Activated CD8-positive, alpha-beta T cell treated with anti-CD3 and anti-CD28 coated beads for 36 hours (primary cell): ENCODE measurements around the gene ACER3. TPM values are rescaled to one million over a fixed set of nuclear protein-coding genes. Genes with fewer than 3 reads are reported as not detected.
A peak's percentile ranks its signal among the peaks of the same experiment; 100 is the strongest.
"Not testable (repeated sequence)": the region's sequence is repeated elsewhere in the genome, so short reads cannot be mapped to it uniquely, and the experiment has no call there.

Source experiments
- ATAC-seq: fragments of 200-7000 bp; cut with Tn5 transposase; one replicate; pipeline ENCODE4 v1.10.0; 2021; ENCODE audit warnings: mild to moderate bottlenecking, moderate library complexity
- CTCF ChIA-PET: fragments of 350-600 bp; sonication (Branson Sonifier 250); formaldehyde crosslinking; loops from one replicate; lab custom pipeline; 2021; ENCODE audit warnings: antibody characterized with exemption; lab: Charles Lee
- POLR2A ChIA-PET: fragments of 350-600 bp; sonication (Branson Sonifier 250); formaldehyde crosslinking; loops from one replicate; lab custom pipeline; 2021; ENCODE audit warnings: antibody characterized with exemption; lab: Charles Lee
- DNase-seq: peaks from one replicate; pipeline ENCODE4 v3.0.0-alpha.2; 2020
- H3K27ac Mint-ChIP-seq: one replicate; pipeline ENCODE4 v1.8.0; 2021; ENCODE audit warnings: mild to moderate bottlenecking, mixed read lengths
- H3K27me3 Mint-ChIP-seq: one replicate; pipeline ENCODE4 v1.8.0; 2021; ENCODE audit warnings: mixed read lengths
- H3K36me3 Mint-ChIP-seq: one replicate; pipeline ENCODE4 v1.8.0; 2021; ENCODE audit warnings: low read depth, mixed read lengths
- H3K4me1 Mint-ChIP-seq: one replicate; pipeline ENCODE4 v1.8.0; 2021; ENCODE audit warnings: low read depth, mixed read lengths
- H3K4me3 Mint-ChIP-seq: one replicate; pipeline ENCODE4 v1.8.0; 2021; ENCODE audit warnings: mild to moderate bottlenecking, moderate library complexity, mixed read lengths
- H3K9me3 Mint-ChIP-seq: one replicate; pipeline ENCODE4 v1.8.0; 2021; ENCODE audit warnings: mixed read lengths
- intact Hi-C: fragments of 100-400 bp; cut with micrococcal nuclease; formaldehyde crosslinking; loops from one replicate; pipeline ENCODE4 v1.10.0; 2022
- total RNA-seq, 2 experiments: library from RNA; stranded (reverse); gene quantifications; one replicate each; pipeline ENCODE4 v1.2.3, GENCODE V29; 2021
- TF ChIP-seq, protein P1 (sequence below): fragments of 200-600 bp; IDR thresholded peaks from one replicate; pipeline ENCODE4 v1.8.0; 2022; ENCODE audit warnings: antibody characterized with exemption, mild to moderate bottlenecking

ACER3 gene
- total RNA-seq, 2 experiments from 2014 or later, result 10.0 to 10.2 TPM

DNA sequence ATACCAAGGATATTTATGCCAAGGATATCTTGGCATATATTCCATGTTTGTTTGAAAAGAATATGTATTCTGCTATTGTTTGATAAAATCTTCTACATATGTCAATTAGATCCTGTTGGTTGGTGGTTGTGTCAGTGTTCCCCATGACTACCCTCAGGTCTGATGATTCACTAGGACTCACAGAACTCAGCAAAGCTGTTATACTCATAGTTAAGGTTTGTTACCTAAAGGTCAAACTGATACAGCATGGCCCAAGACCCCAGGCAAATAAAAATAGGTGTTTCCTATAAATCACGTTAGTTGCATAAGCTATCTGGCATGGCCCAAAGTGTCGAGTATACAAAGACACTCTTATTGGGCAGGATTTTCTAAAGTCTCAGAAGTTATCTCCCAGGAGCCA, 143.2 kb downstream of the ACER3 start:
- Mint-ChIP-seq H3K4me1 (no peaks in the 10 kb centered on the region), H3K27ac (no peak overlapping the region), H3K36me3 (no peaks in the 10 kb centered on the region), H3K4me3 (no peak overlapping the region), H3K27me3 (no peaks in the 10 kb centered on the region), H3K9me3 (no peaks in the 10 kb centered on the region)
- ChIA-PET CTCF (interaction anchor here (1.1 to 1.7 kb wide), 3 partner anchors 10 to 84 kb away, joined by 3 to 6 read pairs (median 3); no protein-coding TSS in a partner anchor), POLR2A (no interaction called here)
- intact Hi-C loops, result no loop called here
- TF ChIP-seq, protein P1, sequence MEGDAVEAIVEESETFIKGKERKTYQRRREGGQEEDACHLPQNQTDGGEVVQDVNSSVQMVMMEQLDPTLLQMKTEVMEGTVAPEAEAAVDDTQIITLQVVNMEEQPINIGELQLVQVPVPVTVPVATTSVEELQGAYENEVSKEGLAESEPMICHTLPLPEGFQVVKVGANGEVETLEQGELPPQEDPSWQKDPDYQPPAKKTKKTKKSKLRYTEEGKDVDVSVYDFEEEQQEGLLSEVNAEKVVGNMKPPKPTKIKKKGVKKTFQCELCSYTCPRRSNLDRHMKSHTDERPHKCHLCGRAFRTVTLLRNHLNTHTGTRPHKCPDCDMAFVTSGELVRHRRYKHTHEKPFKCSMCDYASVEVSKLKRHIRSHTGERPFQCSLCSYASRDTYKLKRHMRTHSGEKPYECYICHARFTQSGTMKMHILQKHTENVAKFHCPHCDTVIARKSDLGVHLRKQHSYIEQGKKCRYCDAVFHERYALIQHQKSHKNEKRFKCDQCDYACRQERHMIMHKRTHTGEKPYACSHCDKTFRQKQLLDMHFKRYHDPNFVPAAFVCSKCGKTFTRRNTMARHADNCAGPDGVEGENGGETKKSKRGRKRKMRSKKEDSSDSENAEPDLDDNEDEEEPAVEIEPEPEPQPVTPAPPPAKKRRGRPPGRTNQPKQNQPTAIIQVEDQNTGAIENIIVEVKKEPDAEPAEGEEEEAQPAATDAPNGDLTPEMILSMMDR, result no peak
- ATAC-seq, result no peak
- no peak for DNase-seq

DNA sequence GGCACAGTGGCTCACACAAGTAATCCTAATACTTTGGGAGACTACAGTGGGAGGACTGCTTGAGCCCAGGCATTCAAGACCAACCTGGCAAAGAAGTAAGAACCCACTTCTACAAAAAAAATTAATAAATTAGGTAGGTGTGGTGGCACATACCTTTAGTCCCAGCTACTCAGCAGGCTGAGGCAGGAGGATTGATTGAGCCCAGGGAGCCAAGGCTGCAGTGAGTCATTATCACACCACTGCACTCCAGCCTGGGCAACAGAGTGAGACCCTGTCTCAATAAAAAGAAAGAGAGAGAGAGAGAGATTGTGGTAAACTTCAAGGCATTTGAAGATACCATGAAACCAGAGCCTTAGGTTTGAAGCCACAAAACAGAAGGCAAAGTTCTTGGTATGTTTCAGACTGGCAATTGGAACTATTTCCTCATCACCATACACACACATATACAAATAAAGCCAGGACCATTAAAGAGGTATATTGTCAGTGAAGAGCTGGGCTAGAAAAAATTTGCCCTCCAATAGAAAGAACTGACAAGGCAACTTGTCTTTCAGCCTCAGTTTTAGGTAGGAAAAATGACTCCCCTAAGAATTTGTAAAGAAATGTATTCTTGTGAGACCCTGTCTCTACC, 148.9 kb downstream of the ACER3 start:
- TF ChIP-seq, protein P1, result no peak
- intact Hi-C loops, result no loop called here
- ChIA-PET CTCF (interaction anchor here (1.0 to 1.4 kb wide), 3 partner anchors 36 to 117 kb away, joined by 3 read pairs; no protein-coding TSS in a partner anchor), POLR2A (no interaction called here)
- Mint-ChIP-seq H3K4me1 (no peaks in the 10 kb centered on the region), H3K27ac (no peak overlapping the region), H3K4me3 (no peak overlapping the region), H3K9me3 (no peaks in the 10 kb centered on the region), H3K36me3 (no peaks in the 10 kb centered on the region), H3K27me3 (no peaks in the 10 kb centered on the region)
- DNase-seq (no peak), ATAC-seq (no peak)

DNA sequence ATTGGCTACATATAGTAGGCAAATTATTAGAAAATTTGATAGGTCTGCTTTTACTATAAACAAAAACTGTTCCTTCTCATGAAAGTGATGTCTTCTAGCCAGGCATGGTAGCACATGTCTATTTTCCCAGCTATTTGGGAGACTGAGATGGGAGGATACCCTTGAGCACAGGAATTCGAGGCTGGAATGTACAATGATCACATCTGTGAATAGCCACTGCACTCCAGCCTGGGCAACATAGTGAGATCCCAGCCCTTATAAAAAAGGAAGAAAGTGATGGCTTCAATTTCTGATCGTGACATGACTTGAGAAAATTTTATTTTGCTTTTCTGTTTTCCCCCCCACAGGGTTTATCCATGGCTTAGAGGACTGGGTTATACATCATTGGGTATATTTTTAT, 154.0 kb downstream of the ACER3 start:
- intact Hi-C loops, result no loop called here

DNA sequence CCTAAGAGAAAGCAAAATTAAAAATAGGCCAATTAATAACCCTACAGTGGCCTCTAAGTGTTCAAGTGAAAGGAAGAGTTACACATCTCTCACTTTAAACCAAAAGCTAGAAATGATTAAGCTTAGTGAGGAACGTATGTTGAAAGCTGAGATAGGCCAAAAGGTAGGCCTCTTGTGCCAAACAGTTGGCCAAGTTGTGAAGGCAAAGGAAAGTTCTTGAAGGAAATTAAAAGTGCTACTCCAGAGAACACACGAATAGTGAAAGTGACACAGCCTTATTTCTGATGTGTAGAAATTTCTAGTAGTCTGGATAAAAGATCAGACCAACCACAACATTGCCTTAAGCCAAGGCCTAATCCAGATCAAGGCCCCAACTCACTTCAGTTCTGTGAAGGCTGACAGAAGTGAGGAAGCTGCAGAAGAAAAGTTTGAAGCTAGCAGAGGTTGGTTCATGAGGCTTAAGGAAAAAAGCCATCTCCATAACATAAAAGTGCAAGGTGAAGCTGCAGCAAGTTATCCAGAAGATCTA, 157.7 kb downstream of the ACER3 start:
- H3K9me3 Mint-ChIP-seq, intact Hi-C loops, POLR2A ChIA-PET, H3K4me3 Mint-ChIP-seq, H3K27me3 Mint-ChIP-seq, H3K4me1 Mint-ChIP-seq, DNase-seq, H3K36me3 Mint-ChIP-seq: not testable (repeated sequence)
- H3K27ac Mint-ChIP-seq, result peak overlapping the region; percentile 1
- ATAC-seq, result peak; percentile 24
- CTCF ChIA-PET, result interaction anchor here (0.9 to 1.4 kb wide), 4 partner anchors 15 to 99 kb away, joined by 3 to 4 read pairs (median 4); no protein-coding TSS in a partner anchor

More for the DNA sequence above, 154.0 kb downstream of the ACER3 start:
- ATAC-seq (no peak), DNase-seq (no peak)
- POLR2A ChIA-PET, result no interaction called here
- Mint-ChIP-seq H3K4me1 (peaks cover 4% of the 10 kb centered on the region), H3K4me3 (no peak overlapping the region), H3K36me3 (peaks cover 4% of the 10 kb centered on the region), H3K27ac (no peak overlapping the region), H3K27me3 (no peaks in the 10 kb centered on the region), H3K9me3 (no peaks in the 10 kb centered on the region)
- CTCF ChIA-PET, result interaction anchor here (1.8 kb wide), 1 partner anchor 95 kb away, joined by 8 read pairs; no protein-coding TSS in a partner anchor
- TF ChIP-seq, protein P1, result no peak

DNA sequence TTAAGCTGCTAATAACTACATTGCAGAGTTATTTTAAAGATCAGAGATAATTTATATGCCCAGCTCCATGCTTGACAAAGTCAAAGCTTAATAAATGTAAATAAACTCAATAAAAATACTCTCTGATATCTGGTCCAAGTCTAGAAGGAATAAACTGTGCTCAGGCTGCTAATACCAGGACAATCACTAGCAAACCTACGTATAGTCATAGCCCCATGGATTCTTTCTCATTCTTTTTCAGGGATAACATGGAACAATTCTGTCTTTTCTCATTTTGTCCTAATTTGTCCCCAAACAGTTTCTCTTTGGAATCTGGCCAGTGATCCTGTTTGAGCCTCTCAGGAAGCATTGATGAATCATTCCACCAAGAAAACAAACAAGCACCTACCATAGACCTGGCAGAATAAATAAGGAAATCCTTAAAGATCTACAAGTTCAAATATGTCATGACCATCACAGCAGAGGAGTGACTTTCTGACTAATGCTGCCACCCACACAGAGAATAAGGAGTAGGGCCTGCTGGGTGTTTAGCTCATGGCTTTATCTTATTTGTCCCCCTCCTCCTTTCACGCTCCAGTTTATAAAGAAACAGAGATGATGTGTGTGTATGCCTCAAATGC, 159.4 kb downstream of the ACER3 start:
- POLR2A ChIA-PET, result no interaction called here
- Mint-ChIP-seq H3K27ac (no peak overlapping the region), H3K27me3 (no peaks in the 10 kb centered on the region), H3K36me3 (peaks cover 4% of the 10 kb centered on the region), H3K9me3 (no peaks in the 10 kb centered on the region), H3K4me3 (no peak overlapping the region), H3K4me1 (peaks cover 4% of the 10 kb centered on the region)
- intact Hi-C loops, result no loop called here
- CTCF ChIA-PET, result interaction anchor here (1.2 to 3.5 kb wide), 5 partner anchors 20 to 298 kb away, joined by 3 to 23 read pairs (median 7); no protein-coding TSS in a partner anchor
- DNase-seq (no peak), ATAC-seq (no peak)
- TF ChIP-seq, protein P1, result no peak
